ENCODE measurements around the gene ZNF850.

ZNF850 gene

GRCh38 chr19:36805364-36805763 is 32.8 kb upstream of the ZNF850 start:
- TF ChIP-seq POLR2AphosphoS5 (IDR thresholded peaks at IDR 0.05; ENCODE audit: low read depth, low read length): no peak
- TF ChIP-seq REST (IDR thresholded peaks at IDR 0.05; ENCODE audit: insufficient read depth in 1 of 2, low read depth in 2 of 2, low read length in 2 of 2): no peak
- no peak for TF ChIP-seq SIN3A (IDR thresholded peaks at IDR 0.05; ENCODE audit: borderline replicate concordance, insufficient read depth, low read length)
- TF ChIP-seq TAF1 (IDR thresholded peaks at IDR 0.05; ENCODE audit: borderline replicate concordance, insufficient read depth, low read length): no peak
- no peak for TF ChIP-seq FOXP2 (optimal IDR thresholded peaks at IDR 0.05; ENCODE audit: borderline replicate concordance, extremely low read depth, extremely low read length, insufficient read depth)

GRCh38 chr19:36797786-36798108 is 25.1 kb upstream of the ZNF850 start:
- no peak for TF ChIP-seq TAF1 (IDR thresholded peaks at IDR 0.05; ENCODE audit: borderline replicate concordance, insufficient read depth, low read length)
- TF ChIP-seq SIN3A (IDR thresholded peaks at IDR 0.05; ENCODE audit: borderline replicate concordance, insufficient read depth, low read length): no peak
- no peak for TF ChIP-seq POLR2AphosphoS5 (IDR thresholded peaks at IDR 0.05; ENCODE audit: low read depth, low read length)
- no peak for TF ChIP-seq REST (IDR thresholded peaks at IDR 0.05; ENCODE audit: insufficient read depth in 1 of 2, low read depth in 2 of 2, low read length in 2 of 2)
- TF ChIP-seq FOXP2 (optimal IDR thresholded peaks at IDR 0.05; ENCODE audit: borderline replicate concordance, extremely low read depth, extremely low read length, insufficient read depth): no peak

GRCh38 chr19:36796714-36796992 is 24.0 kb upstream of the ZNF850 start:
- TF ChIP-seq FOXP2 (optimal IDR thresholded peaks at IDR 0.05; ENCODE audit: borderline replicate concordance, extremely low read depth, extremely low read length, insufficient read depth) (no peak), TAF1 (IDR thresholded peaks at IDR 0.05; ENCODE audit: borderline replicate concordance, insufficient read depth, low read length) (no peak), POLR2AphosphoS5 (IDR thresholded peaks at IDR 0.05; ENCODE audit: low read depth, low read length) (no peak), SIN3A (IDR thresholded peaks at IDR 0.05; ENCODE audit: borderline replicate concordance, insufficient read depth, low read length) (no peak), REST (IDR thresholded peaks at IDR 0.05; ENCODE audit: insufficient read depth in 1 of 2, low read depth in 2 of 2, low read length in 2 of 2) (no peak)

- no peak for TF ChIP-seq TAF1 (IDR thresholded peaks at IDR 0.05; ENCODE audit: borderline replicate concordance, insufficient read depth, low read length)
- TF ChIP-seq SIN3A (IDR thresholded peaks at IDR 0.05; ENCODE audit: borderline replicate concordance, insufficient read depth, low read length): no peak
- no peak for TF ChIP-seq FOXP2 (optimal IDR thresholded peaks at IDR 0.05; ENCODE audit: borderline replicate concordance, extremely low read depth, extremely low read length, insufficient read depth)
- TF ChIP-seq POLR2AphosphoS5 (IDR thresholded peaks at IDR 0.05; ENCODE audit: low read depth, low read length): no peak
- no peak for TF ChIP-seq REST (IDR thresholded peaks at IDR 0.05; ENCODE audit: insufficient read depth in 1 of 2, low read depth in 2 of 2, low read length in 2 of 2)
Observed at GRCh38 chr19:36775768-36776167, 3.2 kb upstream of the ZNF850 start.

- TF ChIP-seq REST (IDR thresholded peaks at IDR 0.05; ENCODE audit: insufficient read depth in 1 of 2, low read depth in 2 of 2, low read length in 2 of 2) (no peak), SIN3A (IDR thresholded peaks at IDR 0.05; ENCODE audit: borderline replicate concordance, insufficient read depth, low read length) (no peak), POLR2AphosphoS5 (IDR thresholded peaks at IDR 0.05; ENCODE audit: low read depth, low read length) (no peak), TAF1 (IDR thresholded peaks at IDR 0.05; ENCODE audit: borderline replicate concordance, insufficient read depth, low read length) (no peak), FOXP2 (optimal IDR thresholded peaks at IDR 0.05; ENCODE audit: borderline replicate concordance, extremely low read depth, extremely low read length, insufficient read depth) (no peak)
Observed at GRCh38 chr19:36773223-36773579, 594 bp upstream of the ZNF850 start.
